ENCODE data around the gene FRMD5.
"Not testable (repeated sequence)": the region's sequence is repeated elsewhere in the genome, so short reads cannot be mapped to it uniquely, and the experiment has no call there.

The FRMD5 gene

DNA sequence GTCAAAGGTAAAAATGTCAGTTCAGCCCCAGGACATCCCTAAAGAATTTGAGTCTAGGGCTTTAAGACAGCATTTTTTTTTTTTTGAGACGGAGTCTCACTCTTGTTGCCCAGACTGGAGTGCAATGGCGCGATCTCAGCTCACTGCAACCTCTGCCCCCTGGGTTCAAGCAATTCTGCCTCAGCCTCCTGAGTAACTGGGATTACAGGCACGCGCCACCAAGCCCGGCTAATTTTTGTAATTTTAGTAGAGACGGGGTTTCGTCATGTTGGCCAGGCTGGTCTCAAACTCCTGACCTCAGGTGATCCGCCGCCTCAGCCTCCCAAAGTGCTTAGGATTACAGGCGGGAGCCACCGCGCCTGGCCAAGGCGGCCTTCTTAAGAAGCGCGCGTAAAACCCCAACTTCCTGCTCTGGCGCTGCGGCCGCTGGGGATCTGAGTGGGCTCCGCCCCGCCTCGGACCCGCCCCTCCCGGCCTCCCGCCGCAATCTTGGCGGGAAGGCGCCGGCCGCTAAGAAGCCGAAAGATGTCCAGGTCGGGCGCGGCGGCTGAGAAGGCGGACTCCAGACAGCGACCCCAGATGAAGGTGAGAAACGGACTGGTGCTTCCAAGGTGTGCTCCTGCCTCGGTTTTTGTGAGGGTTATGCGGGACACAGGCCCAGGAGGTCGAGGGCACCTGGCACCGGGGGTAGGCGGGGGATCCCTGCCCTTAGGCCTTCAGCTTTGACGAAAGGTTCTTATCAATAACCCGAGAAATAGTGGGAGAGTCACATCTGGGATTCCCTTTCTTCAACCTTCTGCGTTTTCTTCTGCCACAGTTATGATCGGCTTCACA lies 368.3 kb downstream of the FRMD5 start, which contains the start of gene WDR76:
Gene WDR76, plus strand, starts transcription at position 495 of the 834 bp plus-strand sequence. Its CDS starts 31 bp downstream, at position 526.
- peak; percentile 66 for DNase-seq

DNA sequence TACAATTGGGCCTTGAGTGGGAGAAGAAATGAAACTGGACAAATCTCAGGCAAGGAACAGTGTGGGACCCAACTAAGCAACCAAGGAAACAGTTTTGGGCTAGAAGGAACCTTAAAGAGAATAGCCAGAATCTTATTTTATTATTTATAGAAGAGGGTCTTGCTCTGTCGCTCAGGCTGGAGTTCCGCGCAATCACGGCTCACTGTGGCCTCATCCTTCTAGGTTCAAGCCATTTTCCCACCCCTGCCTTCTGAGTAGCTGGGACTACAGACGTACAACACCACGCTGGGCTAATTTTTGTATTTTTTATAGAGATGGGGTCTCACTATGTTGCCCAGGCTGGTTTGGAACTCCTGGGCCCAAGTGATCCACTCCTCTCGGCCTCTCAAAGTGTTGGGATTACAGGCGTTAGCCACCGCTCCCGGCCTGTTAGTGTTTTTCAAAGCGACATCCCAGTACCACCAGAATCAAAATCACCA lies 369.0 kb downstream of the FRMD5 start:
- no peak for DNase-seq

DNA sequence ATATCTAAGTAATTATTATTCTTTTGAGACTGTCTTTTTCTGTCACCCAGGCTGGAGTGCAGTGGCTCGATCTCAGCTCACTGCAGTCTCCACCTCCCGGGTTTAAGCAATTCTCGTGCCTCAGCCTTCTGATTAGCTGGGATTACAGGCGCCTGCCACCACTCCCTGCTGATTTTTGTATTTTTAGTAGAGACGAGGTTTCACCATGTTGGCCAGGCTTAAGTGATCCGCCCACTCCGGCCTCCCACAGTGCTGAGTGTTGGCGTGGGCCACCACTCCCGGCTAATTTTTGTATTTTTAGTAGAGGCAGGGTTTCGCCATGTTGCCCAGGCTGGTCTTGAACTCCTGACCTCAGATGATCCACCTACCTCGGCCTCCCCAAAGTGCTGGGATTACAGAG lies 369.8 kb downstream of the FRMD5 start:
- DNase-seq, result not testable (repeated sequence)

DNA sequence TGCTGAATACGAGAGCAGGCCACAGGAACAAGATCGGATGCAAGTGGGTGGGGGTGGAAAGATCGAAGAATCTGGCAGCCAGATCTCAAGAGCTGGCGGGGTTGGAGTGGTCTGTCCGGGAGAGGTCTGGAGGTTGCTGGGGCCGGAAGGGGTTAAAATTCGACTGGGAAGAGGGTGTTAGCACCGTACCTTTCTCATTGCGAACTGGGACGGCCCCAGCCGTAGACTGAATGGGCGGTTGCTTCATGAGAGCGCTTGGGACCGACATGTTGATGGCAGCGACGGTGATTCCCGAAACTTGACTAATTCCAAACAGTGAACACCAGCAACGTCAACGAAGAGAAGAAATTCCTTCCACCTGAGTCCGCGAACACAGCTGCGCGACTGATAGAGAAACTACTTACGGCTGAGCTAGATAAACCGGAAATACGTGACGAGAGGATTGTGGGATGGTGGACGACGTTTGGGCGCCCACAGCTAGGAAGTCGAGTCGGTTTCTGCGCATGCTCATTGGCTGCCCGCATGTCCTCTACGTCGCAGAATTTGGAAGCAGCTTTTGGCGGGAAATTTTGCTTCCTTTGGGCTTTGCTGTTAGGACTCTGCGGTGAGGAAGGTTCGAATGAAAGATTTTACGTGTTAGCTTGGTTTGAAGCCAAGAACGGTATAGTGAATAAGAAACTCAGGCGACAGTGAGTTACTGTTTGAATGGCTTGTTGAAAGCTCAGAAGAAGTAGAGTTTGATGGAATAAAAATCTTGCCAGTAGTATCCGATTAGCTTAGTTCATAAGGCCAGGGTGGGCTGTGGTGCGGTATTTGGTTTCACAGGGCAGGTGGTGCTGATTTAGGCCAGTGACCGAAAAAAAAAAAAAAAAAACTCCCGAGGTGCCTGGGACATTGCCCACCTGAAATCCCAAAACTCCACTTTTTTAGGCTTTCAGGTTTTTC lies 370.5 kb downstream of the FRMD5 start, which contains the start of gene MFAP1:
Gene MFAP1, minus strand, starts transcription at position 389 of the 945 bp plus-strand sequence. Its CDS starts 121 bp downstream, at position 268.
- peak; percentile 83 for DNase-seq

DNA sequence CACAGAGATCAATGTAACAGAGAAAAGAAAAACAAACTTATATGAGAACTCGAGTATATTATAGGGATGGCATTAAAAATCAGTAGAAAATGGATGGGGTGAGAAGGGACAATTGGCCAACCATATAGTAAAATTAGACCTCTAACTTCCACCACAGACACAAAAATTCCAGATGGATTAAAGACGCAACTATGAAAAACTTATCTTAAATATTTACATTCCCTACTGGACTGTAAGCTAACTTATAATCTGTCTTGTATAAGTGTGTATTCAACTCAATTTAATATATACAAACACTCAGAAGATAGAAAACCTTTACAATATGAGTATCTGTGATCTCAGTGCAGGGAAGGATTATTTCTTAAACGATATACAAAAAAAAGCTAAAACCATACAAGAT lies 373.6 kb downstream of the FRMD5 start:
- DNase-seq, result no peak

All from T-helper 9 cell (primary cell).